Nephron progenitor cell (in vitro differentiated cells): ENCODE data around the gene ACAA2.

Experiments used
- DNase-seq: peaks from one replicate; pipeline ENCODE4 v3.0.0; 2021
- H3K27ac Mint-ChIP-seq: 2 replicates; pipeline ENCODE4 v1.8.0; 2021; ENCODE audit warnings: mild to moderate bottlenecking, moderate library complexity, mixed read lengths
- H3K27me3 Mint-ChIP-seq: 2 replicates; pipeline ENCODE4 v1.8.0; 2021; ENCODE audit warnings: mild to moderate bottlenecking, low read depth, mixed read lengths; ENCODE audit not compliant: poor library complexity
- H3K36me3 Mint-ChIP-seq: 2 replicates; pipeline ENCODE4 v1.8.0; 2021; ENCODE audit warnings: low read depth, mixed read lengths
- H3K4me1 Mint-ChIP-seq: 2 replicates; pipeline ENCODE4 v1.8.0; 2021; ENCODE audit warnings: mixed read lengths
- H3K4me3 Mint-ChIP-seq: 2 replicates; pipeline ENCODE4 v1.8.0; 2021; ENCODE audit warnings: mild to moderate bottlenecking, moderate library complexity, mixed read lengths
- H3K9me3 Mint-ChIP-seq: 2 replicates; pipeline ENCODE4 v1.8.0; 2021; ENCODE audit warnings: mild to moderate bottlenecking, moderate library complexity, mixed read lengths
- TF ChIP-seq, protein P1 (sequence below): fragments of 200-600 bp; sonication (generic); IDR thresholded peaks from 2 replicates; pipeline ENCODE4 v1.5.0; 2021; ENCODE audit warnings: antibody characterized with exemption

The ACAA2 gene

GRCh38 chr18:49832221-49832647, 18.9 kb upstream of the ACAA2 start:
- no peak for DNase-seq
- Mint-ChIP-seq H3K27me3 (peaks cover 3% of the 10 kb centered on the region), H3K9me3 (peaks cover 43% of the 10 kb centered on the region), H3K36me3 (peaks cover 30% of the 10 kb centered on the region), H3K4me1 (no peaks in the 10 kb centered on the region), H3K4me3 (no peak overlapping the region), H3K27ac (no peak overlapping the region)
- TF ChIP-seq, protein P1, sequence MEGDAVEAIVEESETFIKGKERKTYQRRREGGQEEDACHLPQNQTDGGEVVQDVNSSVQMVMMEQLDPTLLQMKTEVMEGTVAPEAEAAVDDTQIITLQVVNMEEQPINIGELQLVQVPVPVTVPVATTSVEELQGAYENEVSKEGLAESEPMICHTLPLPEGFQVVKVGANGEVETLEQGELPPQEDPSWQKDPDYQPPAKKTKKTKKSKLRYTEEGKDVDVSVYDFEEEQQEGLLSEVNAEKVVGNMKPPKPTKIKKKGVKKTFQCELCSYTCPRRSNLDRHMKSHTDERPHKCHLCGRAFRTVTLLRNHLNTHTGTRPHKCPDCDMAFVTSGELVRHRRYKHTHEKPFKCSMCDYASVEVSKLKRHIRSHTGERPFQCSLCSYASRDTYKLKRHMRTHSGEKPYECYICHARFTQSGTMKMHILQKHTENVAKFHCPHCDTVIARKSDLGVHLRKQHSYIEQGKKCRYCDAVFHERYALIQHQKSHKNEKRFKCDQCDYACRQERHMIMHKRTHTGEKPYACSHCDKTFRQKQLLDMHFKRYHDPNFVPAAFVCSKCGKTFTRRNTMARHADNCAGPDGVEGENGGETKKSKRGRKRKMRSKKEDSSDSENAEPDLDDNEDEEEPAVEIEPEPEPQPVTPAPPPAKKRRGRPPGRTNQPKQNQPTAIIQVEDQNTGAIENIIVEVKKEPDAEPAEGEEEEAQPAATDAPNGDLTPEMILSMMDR = no peak

- Mint-ChIP-seq H3K9me3 (peaks cover 73% of the 10 kb centered on the region), H3K27ac (no peak overlapping the region), H3K4me1 (no peaks in the 10 kb centered on the region), H3K27me3 (peaks cover 5% of the 10 kb centered on the region), H3K36me3 (peaks cover 60% of the 10 kb centered on the region), H3K4me3 (no peak overlapping the region)
- TF ChIP-seq, protein P1 = no peak
- DNase-seq = no peak
These were observed 14.7 kb upstream of the ACAA2 start for GRCh38 chr18:49827996-49828395.

DNA sequence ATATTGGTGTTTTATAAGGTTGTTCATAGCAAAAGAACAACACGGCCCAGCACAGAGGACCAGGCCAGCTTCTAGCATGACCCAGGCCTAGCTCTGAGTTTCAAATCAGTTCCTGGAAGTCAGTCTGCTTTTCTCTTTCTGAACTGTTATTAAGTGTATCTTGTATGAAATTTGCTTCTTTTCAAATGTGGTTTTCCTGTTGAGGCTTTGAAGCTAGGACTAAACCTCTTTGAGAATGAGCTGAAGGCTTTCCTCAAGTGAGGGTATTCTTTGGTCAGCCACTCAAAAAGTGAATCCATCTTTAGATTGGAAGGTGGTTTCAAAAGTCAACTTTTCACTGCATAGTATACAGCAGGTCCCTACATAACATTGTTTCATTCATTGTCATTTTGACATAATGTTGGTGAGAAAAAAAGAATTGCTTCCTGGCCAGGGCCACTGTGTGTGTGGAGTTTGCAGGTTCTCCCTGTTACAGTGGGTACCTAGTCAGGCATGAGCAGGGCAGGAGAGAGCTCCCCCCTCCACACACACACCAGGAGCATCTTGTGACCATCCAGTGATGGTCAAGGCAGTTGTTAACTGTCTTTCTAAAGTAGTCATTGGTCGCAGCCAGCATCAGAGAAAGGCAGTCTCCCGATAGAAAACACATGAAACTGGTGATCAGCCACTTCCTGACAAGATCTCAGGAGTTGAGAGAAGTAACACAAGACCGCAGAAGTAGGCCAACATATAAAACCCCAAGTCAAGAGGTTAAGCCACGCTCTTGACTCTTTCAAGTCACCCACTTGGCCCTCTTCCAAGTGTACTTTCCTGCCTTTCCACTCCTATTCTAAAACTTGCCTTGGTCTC, 6.7 kb upstream of the ACAA2 start:
- Mint-ChIP-seq H3K4me3 (no peak overlapping the region), H3K27ac (no peak overlapping the region), H3K36me3 (peaks cover 50% of the 10 kb centered on the region), H3K27me3 (peaks cover 3% of the 10 kb centered on the region), H3K9me3 (peaks cover 16% of the 10 kb centered on the region), H3K4me1 (no peaks in the 10 kb centered on the region)
- TF ChIP-seq, protein P1 = no peak
- DNase-seq = no peak

- Mint-ChIP-seq H3K27me3 (peaks cover 3% of the 10 kb centered on the region), H3K4me3 (no peak overlapping the region), H3K27ac (no peak overlapping the region), H3K4me1 (peaks cover 7% of the 10 kb centered on the region), H3K9me3 (peaks cover 7% of the 10 kb centered on the region), H3K36me3 (peaks cover 41% of the 10 kb centered on the region)
- no peak for DNase-seq
- TF ChIP-seq, protein P1 = no peak
These were observed 5.8 kb upstream of the ACAA2 start for GRCh38 chr18:49819071-49819662.

DNA sequence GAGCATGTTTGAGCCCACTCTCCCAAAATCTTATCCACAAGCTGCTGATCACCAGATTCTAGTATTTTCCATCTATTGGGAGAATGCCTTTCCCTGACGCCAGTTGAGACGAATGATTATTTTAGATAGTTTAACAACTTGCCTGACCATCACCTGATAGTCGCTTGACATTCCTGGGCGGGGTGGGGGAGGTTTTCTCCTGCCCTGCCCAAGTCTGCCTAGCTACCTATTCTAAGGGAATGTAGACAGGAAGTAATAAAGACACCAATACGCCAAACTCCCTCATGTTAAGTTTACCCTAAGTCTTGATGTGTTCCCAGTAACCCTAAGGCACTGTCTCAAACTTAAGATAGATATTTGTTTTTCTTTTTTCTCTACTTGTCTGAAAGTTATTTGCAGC, 4.6 kb upstream of the ACAA2 start:
- TF ChIP-seq, protein P1 = no peak
- no peak for DNase-seq
- no peak overlapping the region for H3K27ac Mint-ChIP-seq
- peaks cover 3% of the 10 kb centered on the region for H3K27me3 Mint-ChIP-seq
- H3K9me3 Mint-ChIP-seq = peaks cover 6% of the 10 kb centered on the region
- peaks cover 39% of the 10 kb centered on the region for H3K36me3 Mint-ChIP-seq
- no peak overlapping the region for H3K4me3 Mint-ChIP-seq
- H3K4me1 Mint-ChIP-seq = peaks cover 14% of the 10 kb centered on the region
